SIG-M5 treated with dmso at 0.1 percent for 504 hours (cell line): ENCODE measurements around the gene CXCR2.
"Not testable (repeated sequence)": the region's sequence is repeated elsewhere in the genome, so short reads cannot be mapped to it uniquely, and the experiment has no call there.

Experiments
- DNase-seq: peaks from one replicate; lab custom pipeline; 2025; ENCODE audit not compliant: unreplicated experiment; lab: John Stamatoyannopoulos, UW

The CXCR2 gene

DNA sequence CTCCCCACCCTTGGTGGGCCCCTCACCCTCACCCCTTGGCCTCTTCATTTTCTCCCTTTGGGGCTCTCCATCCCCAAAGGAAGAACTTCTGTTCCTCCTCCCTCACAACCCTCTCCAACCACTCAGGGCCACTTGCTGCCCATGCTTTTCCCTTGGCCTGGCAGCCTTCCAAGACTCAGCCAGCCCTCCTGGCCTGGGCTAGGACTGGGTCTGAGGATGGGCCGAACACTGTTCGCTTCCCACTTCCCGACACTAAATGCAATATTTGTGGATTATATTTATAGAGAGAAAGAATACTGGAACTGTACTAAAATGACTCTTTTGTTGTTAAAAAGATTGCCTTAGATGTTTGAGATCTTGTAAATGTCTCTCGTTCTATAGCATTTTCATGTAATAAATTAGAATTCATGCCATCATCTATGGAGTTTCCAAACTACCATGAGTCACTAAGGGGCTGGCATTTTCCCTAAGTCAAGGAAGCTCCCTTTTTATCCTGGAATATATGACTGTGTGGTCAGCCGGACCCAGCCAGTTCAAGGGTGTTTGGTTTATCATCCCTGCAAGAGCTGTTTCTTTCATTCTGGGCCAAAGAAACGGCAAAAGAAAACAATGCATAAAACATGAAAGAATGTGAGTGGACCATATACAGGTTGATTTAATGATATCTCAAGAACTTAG is 3.8 kb downstream of the CXCR2 start:
- DNase-seq: no peak

DNA sequence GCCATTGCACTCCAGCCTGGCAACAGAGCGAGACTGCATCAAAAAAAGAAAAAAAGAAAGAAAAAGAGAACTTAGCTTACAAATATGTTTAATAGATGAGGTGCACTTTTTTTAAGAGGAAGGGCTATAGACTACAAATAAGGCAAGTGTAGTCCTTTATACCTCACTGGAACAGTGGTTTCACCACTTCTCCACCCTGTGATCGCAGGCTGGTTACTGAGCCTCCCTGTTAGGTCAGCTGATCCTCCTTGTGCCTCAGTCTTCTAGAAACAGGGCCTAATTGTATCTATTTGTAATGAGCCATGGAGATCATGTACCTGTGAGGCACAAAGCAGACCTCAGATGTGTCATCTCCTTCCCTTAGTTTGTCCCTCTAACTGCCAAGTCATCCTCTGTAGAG is 4.5 kb downstream of the CXCR2 start:
- DNase-seq: no peak

DNA sequence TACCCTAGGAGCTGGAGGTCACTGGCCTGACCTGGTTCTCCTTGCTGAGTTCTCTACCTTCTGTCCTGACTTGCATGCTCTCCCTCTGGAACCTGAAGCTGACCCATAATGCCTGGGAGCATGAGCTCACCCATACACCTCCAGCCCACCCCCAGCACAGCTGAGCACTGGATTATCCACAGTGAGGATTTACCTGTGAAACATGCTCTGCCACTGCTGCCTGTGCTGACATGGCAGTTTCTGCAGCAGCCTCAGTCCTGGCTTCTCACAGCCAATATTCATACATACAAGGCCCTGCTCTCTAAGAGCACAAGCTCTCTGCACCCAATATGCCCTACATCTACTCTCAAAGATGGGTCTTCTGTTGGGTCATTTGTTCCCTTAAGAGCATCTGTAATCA is 5.0 kb downstream of the CXCR2 start:
- no peak for DNase-seq

DNA sequence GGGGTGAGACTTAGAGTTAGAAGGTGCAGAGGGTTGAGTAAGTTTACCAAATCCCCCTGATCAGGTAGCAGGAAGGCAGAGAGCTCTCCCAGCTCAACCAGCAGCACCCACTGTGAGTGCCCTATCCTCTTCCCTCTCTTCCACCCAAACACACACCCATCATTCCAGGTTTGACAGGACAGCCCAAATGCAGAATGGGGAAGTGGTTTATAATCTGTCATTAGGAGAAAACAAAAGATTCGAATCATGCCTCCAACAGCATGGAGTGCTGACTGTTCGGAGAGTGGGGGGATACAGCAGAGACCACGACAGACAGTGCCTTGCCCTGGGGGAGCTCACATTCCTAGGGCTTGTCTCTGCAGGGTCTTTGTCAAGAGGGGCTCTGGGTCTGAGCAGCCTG is 11.7 kb downstream of the CXCR2 start:
- DNase-seq: no peak

DNA sequence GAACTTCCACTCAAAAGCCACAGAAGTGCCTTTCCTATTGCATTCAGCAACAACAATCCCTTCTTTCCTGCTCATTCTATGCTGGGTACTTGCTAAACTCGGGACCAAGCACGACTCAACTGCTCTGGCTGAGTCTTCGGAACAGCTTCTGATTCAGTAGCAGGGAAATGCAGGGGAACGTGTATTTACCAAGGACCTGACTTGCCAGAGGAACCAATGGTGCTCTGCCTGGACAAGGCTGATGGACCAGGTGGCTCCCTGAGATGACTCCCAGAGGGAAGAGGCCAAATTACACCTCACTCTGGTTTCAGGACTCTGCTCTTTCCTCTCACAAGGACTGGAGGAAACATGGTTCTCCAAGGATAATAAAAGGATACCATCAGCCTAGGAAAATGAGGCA is 12.2 kb downstream of the CXCR2 start:
- no peak for DNase-seq

DNA sequence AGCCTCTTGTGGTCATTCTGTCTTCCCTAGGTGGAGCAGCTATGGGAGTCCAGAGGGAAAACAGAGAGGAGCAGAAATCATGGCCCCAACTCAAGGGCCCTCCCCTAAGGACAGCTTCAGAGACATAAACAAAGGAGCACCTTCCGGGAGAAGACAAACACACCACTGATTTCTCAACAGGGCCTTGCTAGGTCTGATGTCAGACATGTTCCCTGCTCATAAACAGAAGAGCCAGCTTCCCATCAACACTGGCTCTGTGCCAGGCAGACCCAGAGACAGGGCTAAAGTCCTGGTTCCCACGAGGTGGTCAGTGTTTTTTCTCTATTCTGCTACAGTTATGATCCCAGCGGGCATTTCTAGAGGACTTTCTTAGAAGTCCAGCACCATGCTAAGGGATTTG is 19.3 kb downstream of the CXCR2 start:
- DNase-seq: no peak

DNA sequence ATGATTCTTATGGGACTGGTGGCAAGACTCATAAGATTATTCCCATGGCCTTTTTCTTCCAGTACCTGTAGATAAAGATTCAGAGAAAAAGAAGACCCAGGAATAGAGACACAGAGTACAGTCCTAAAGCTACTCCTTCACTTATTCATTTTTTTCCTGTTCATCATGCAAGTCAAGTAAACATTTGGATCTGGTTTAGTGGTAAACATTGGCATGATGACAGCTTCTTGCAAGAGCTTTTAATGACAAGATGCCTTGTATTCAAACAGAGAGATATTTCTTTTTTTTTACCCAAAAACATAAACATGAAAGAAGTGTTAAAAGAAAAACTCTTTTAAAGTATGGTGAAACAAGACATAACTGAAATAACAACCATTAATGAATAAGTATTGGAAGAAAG is 20.2 kb downstream of the CXCR2 start:
- DNase-seq: no peak

DNA sequence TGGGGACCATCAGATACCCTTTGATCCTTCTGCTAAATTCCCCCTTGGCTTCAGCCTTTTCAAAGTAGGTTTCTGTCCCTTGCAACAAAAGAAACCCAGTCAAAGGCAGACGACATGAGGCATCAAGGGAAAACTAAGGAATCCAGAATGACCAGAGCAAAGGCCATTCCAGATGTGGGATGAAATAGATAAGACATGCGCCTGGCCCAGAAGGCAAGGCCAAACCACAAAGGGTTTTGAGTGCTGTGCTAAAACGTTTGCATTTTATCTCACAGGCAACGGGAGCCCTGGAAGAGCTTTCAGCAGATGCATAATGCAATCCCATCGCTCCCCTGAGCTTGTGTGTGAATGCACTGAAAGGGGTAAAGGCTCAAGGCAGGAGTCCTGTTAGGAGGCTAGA is 23.3 kb downstream of the CXCR2 start:
- no peak for DNase-seq

DNA sequence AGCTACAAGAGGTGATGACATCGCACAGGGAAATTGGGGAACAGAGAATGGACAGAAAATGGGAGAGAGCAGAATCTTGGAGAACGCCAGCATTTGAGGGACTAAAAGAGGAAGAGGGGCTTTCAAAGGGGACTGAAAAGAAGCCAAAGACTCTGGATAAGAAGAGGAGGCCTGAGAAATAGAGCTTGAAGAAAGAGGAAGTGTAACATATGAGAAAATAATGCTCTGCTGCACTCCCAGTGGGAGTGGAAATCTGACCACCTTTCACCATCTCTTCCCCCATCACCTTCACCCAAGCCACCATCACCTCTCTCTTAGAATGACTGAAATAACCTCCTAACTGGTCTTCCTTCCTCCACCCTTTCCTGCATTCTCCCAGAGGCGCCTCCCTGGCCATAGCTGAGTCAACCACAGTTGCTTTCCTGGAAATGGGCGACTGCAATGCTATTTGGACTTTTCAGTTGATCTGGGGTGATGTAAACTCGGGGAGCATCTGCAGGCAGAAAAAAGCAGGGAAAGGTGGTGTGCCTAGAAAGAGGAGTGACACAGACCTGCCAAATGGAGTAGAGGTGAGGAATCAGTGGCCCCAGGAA is 24.1 kb downstream of the CXCR2 start:
- DNase-seq: peak; percentile 77

DNA sequence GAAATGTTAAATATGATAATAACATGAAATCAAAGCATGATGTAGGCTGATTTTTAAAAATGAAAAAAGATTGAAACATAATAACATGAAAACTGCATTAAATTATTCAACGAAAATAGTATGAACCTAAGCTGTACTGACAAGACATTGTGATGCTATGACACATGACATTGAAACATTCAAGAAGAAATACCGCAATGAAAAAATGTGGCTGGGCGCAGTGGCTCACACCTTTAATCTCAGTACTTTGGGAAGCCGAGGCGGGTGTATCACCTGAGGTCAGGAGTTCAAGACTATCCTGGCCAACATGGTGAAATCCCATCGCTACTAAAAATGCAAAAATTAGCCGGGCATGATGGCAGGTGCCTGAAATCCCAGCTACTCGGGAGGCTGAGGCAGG is 26.3 kb downstream of the CXCR2 start:
- DNase-seq: no peak

DNA sequence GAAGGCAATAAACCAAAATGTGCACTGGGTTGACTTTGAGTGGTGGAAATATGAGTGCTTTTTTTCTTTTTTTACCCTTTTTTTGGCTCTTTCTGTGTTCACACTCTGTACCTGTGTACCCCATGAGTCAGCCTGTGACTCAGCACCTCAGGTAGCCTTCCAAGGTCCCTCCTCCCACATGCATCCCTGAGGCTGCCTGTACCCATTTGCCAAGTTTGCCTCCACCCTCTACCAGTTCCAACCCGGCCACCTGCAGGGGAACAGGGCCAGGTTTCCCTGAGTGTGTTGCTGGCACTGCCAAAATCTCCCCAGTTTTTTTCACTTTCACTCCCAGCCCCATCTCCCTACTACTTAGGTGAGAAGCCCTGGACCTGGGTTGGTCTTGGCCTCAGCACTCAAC is 26.9 kb downstream of the CXCR2 start:
- no peak for DNase-seq

DNA sequence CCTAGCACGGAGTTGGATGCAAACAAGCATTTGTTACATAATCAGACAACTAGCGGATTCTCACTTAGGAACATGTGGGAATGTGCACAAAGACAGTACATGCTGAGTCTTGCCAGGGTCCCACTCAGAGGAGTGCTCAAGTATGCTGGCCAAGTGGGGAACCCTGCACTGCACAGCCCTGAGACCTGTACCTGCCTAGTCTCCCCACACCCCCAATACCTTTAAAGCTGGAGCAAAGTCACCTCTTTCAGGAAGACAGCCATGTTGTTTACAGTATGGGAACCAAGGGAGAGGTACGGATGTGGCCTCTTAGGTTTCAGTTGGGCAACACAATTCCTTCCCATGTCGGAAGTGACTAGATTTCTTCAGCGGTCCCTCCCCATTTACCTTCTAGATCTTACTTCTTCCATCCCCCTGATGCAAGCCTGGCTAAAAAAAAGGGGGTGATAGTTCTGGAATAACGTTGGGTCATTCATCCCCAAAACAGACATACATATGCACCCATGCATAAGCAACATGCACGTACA is 30.2 kb downstream of the CXCR2 start:
- no peak for DNase-seq

DNA sequence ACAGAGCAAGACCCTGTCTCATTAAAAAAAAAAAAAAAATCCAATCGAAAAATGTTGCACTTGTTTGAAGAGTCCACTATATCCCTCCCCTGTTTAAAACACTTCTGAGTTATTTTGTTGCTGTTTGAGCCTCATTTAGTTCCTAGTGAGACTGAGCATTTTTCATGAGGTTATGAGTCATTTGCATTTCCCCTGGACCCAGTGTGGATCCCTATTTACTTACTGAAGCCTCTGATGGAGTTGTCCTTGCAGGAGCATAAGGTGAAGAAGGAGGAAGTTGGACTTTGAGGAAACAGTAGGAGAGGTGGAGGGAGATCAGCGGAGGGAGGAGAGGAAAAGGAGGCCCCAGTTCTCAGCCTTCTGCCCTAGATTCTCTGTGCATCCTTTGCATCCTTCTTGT is 35.8 kb downstream of the CXCR2 start:
- peak; percentile 31 for DNase-seq

DNA sequence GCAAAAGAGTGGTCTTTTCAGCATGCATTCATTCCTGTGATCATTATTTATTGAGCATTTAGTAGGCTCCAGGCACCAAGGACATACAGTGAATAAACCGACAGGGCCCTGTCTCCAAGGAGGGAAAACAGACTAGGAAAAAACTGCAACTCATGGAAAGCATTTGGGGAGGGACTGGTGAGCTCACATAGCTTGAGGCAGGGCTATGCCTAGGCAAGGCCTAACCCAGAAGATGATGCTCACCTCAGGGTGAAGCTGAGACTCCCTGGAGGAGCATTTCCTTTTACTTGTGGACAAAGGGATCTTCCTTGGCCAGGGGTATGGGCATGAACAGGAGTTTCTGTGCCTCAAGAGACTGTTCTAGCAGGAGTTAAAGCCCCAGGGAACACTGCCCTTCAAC is 37.0 kb downstream of the CXCR2 start:
- DNase-seq: no peak

DNA sequence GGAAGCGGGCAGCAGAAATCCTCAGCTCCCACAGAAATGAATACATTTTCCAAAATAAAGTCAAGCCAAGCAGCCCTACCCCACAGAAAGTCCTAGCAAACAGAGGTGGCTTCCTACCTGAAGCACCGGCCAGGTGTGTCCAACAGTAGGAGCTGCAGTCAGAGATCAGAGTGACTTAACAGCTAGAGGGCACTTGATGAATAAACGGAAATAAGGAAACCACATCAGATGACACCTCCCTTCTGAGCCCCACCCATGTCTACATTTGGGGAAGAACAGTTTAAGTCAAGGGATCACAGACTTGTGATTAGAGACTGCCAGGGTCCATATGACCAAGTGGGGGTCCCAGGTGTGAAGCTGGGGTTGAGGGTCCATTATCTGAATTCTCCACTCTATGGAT is 41.0 kb downstream of the CXCR2 start, which contains the start of gene CXCR1:
Gene CXCR1, minus strand, starts transcription at position 172 of the 400 bp plus-strand sequence. CDS start 1,751 bp downstream, outside the sequence.
- peak; percentile 73 for DNase-seq

DNA sequence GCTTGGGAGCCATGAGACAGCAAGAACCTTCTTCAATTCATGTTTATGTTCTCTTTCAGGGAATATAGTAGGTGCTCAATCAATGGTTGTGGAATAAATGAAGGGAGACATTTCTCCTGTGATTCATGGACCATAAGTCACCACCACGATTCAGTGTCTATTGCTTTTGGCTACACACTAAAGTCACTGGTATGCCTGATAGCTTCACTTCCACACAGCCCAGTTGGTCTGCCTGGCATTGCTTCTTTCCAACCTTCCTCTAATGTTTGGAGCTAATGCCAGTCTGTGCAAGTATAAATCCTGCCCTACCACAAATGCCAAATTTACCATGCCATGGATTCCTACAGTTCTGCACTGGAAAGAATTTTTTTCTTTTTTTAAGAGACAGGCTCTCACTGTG is 42.2 kb downstream of the CXCR2 start:
- DNase-seq: no peak

DNA sequence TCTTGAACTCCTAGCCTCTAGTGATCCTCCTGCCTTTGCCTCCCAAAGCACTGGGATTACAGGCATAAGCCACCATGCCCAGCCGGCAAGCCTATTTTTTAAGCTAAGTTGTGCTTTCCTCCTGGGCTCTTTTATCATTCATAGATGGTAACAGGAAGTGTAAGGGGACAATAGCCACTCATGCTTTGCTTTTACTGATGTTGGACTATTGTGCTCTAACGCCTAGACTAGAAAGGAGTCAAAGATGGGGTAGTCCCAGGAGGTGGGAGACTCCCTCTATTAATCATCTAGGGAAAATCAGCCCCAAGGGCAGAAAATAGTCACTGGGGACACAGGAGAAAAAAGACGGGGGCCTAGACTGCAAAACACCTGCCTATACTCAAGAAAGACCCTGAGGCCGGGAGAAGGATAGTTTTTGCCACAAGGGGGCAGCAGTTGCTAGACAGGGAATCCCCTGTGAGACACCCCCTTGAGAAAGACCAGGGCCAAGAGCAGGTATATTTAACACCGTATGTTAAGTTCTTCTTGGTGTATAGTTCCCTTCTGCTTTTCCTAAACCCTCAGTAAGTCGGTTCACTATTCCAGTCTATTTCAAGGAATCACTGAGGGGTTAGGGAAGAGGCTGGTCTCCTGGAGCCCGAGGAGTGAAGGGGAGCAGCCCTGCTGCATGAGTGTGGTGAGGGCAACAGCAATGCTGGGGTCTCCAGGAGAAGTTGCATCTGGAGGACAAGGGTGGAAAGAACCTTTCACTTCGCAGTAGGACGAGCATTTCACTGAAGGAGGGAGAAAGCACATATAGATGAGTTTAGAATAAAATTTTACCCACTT is 43.0 kb downstream of the CXCR2 start:
- peak; percentile 51 for DNase-seq

DNA sequence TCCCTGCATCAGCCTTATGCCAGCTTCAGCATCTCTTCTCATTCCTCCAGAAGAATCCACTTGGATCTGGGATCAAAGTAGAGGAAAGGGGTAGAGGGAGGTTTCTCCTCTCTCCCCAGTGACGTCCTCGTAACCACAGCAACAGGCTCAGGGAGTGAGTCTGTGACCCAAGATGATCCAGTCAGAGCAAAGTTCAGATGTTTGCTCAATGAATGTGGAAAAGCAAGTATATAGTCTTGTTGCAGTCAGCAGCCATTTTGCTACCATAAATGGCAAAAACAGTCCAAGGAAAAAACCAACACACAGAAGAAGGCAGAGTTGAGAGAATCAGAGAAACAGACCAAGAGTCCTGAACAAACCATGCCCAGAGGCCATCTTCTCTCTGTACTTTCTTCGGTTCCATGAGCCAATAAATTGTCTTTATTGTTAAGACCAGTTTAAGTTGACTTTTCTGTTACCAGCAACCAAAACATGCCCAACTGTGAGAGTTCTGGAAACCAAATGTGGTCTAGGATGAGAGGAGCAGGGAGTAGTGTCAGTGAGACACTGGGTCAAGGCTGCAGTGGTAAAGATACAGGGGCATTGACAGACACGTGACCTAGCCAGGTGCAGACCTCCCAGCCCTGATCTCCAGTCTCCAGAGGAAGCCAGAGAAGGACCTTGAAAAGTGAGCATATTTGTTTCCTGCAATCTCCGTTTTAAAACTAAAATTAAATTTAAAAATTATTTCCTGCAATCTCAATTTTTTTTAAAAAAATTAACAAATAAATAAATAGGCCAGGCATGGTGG is 44.1 kb downstream of the CXCR2 start:
- no peak for DNase-seq

DNA sequence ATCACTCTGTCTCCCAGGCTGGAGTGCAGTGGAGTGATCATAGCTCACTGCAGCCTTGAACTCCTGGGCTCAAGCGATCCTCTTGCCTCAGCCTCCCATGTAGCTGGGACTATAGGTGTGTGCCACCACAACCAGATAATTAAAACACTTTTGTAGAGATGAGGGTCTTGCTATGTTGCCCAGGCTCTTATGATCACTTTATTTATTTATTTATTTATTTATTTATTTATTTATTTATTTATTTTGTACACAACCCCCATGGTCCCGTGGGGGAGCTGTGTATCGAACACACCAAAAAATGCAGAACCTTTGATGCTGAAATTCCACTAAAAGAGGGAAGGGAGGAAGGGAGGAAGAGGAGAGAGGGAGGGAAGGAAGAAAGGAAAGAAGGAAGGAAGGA is 45.9 kb downstream of the CXCR2 start:
- DNase-seq: not testable (repeated sequence)

DNA sequence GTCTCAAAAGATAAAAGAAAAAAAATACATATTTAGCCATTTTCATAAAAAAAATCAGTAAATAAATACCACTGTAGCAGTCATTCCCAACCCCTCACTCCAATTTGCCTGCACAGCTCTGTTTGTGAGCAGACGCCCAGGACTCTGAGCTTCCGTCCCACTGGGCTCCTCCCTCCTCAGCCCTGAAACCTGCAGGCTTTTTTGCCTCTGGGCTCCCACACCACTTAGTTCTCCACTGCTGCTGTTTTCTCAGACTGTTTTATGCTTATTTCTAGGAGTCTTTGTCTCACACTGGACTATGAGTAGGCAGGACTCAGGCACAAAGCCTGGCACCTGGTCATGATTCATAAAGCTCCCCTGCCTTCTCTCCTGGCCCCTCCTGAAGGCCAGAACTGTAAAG is 47.0 kb downstream of the CXCR2 start:
- no peak for DNase-seq

DNA sequence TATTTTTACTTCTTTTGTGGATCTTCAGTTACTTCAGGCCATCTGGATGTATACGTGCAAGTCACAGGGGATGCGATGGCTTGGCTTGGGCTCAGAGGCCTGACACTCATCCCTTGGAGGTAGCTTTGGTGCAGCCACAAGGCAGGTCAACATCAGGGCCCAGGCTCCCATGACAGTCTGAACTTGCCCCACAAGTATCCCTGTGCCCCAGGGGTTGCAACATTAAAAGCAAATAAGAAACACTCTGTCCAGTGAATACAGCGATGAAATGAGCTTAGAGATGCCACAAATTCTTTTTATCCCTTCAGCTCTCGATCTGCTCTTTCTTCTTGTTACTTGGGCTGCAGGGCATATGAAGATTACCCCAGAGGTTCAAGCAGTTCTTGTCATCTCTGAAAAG is 54.0 kb downstream of the CXCR2 start:
- no peak for DNase-seq
